Thyroid gland (tissue), 4 donors: ENCODE measurements around the gene SIL1.

Source experiments
- CTCF ChIP-seq, 6 experiments: fragments of 200-600 bp in 3 of 6; fragments of 450-650 bp in 3 of 6; sonication (generic) in 3 of 6; IDR thresholded peaks; one replicate each; pipeline ENCODE4 v1.5.1; 2016 to 2019; ENCODE audit warnings: antibody characterized with exemption in 6 of 6, mild to moderate bottlenecking in 2 of 6, inconsistent platforms in 1 of 6, moderate library complexity in 1 of 6
- POLR2A ChIP-seq, 2 donors: fragments of 450-650 bp; IDR thresholded peaks; one replicate each; pipeline ENCODE4 v1.6.1; 2017; ENCODE audit warnings: antibody characterized with exemption in 2 of 2, mild to moderate bottlenecking in 2 of 2, moderate library complexity in 1 of 2

- TF ChIP-seq CTCF (IDR thresholded peaks at IDR 0.05) (no peak), POLR2A (IDR thresholded peaks at IDR 0.05) (no peak)
These were observed 46.3 kb downstream of the SIL1 start for GRCh38 chr5:139151902-139152301.
